ENCODE results near the gene TMEM115. TPM values are rescaled to one million over a fixed set of nuclear protein-coding genes. Genes with fewer than 3 reads are reported as not detected.

The TMEM115 gene
- total and polyA plus RNA-seq, 4 donors, result 29.0 to 44.8 (median 35.9) TPM

- Histone ChIP-seq H3K36me3 (ENCODE audit: control insufficient read depth in 4 of 4, insufficient read depth in 4 of 4, low read length in 4 of 4) (no peaks in the 10 kb centered on the region), H3K27ac (ENCODE audit: low read depth in 1 of 2, low read length in 1 of 2) (peak within 1 kb of the TSS; percentile 77 to 92), H3K27me3 (ENCODE audit: control insufficient read depth in 3 of 3, insufficient read depth in 3 of 3, low read length in 2 of 3) (peaks cover 0 to 5% (median 0%) of the 10 kb centered on the region in 3 donors), H3K4me3 (peak within 1 kb of the TSS; percentile 40), H3K4me1 (ENCODE audit: control insufficient read depth in 5 of 5, insufficient read depth in 5 of 5, low read length in 5 of 5) (peaks cover 3 to 60% (median 17%) of the 10 kb centered on the region in 5 donors), H3K9me3 (ENCODE audit: control insufficient read depth in 4 of 4, insufficient read depth in 3 of 4, low read length in 3 of 4) (no peaks in the 10 kb centered on the region), H3K9ac (ENCODE audit: insufficient read depth in 1 of 2, low read length in 2 of 2) (peak within 1 kb of the TSS; percentile 25 to 82)
- ATAC-seq (ENCODE audit: insufficient read depth, low FRiP score), result peak; percentile 17
- TF ChIP-seq CTCF (IDR thresholded peaks at IDR 0.05; ENCODE audit: control extremely low read depth, extremely low read depth), result no peak
- DNase-seq, result peak; percentile 67 to 84 (median 70)
- 2 to 3% methylated on average over 57 to 84 of the region's 85 CpGs for WGBS, 2 donors
These were observed 18.6 kb downstream of the TMEM115 start, which contains the start of gene RASSF1 for GRCh38 chr3:50340448-50341329. Gene RASSF1, minus strand, starts transcription at chr3:50340836. Its CDS starts 31 bp downstream, at chr3:50340805.

- H3K36me3 ChIP-seq (ENCODE audit: control insufficient read depth in 4 of 4, insufficient read depth in 4 of 4, low read length in 4 of 4), result no peaks in the 10 kb centered on the region
- H3K4me3 ChIP-seq, result peak overlapping the region; percentile 40
- H3K9ac ChIP-seq (ENCODE audit: insufficient read depth in 1 of 2, low read length in 2 of 2), result peak overlapping the region; percentile 14 to 25
- H3K4me1 ChIP-seq (ENCODE audit: control insufficient read depth in 5 of 5, insufficient read depth in 5 of 5, low read length in 5 of 5), result peaks cover 3 to 58% (median 18%) of the 10 kb centered on the region in 5 donors
- no peaks in the 10 kb centered on the region for H3K9me3 ChIP-seq (ENCODE audit: control insufficient read depth in 4 of 4, insufficient read depth in 3 of 4, low read length in 3 of 4)
- WGBS, 2 donors, result 17 to 30% methylated on average over 9 of the region's 9 CpGs
- DNase-seq (peak in 1 of 3 donors; percentile 32), ATAC-seq (ENCODE audit: insufficient read depth, low FRiP score) (no peak)
- peaks cover 0 to 5% (median 0%) of the 10 kb centered on the region in 3 donors for H3K27me3 ChIP-seq (ENCODE audit: control insufficient read depth in 3 of 3, insufficient read depth in 3 of 3, low read length in 2 of 3)
- no peak for TF ChIP-seq CTCF (IDR thresholded peaks at IDR 0.05; ENCODE audit: control extremely low read depth, extremely low read depth)
- H3K27ac ChIP-seq (ENCODE audit: low read depth in 1 of 2, low read length in 1 of 2), result peak overlapping the region; percentile 77 to 92
These were observed 19.2 kb downstream of the TMEM115 start for GRCh38 chr3:50340147-50340447.

- 56 to 62% methylated on average over 14 of the region's 14 CpGs for WGBS, 2 donors
- Histone ChIP-seq H3K36me3 (ENCODE audit: control insufficient read depth in 4 of 4, insufficient read depth in 4 of 4, low read length in 4 of 4) (peaks cover 0 to 2% (median 0%) of the 10 kb centered on the region in 4 donors), H3K9ac (ENCODE audit: insufficient read depth in 1 of 2, low read length in 2 of 2) (no peak overlapping the region), H3K9me3 (ENCODE audit: control insufficient read depth in 4 of 4, insufficient read depth in 3 of 4, low read length in 3 of 4) (no peaks in the 10 kb centered on the region), H3K4me3 (peak overlapping the region; percentile 13), H3K4me1 (ENCODE audit: control insufficient read depth in 5 of 5, insufficient read depth in 5 of 5, low read length in 5 of 5) (peaks cover 3 to 56% (median 18%) of the 10 kb centered on the region in 5 donors), H3K27ac (ENCODE audit: low read depth in 1 of 2, low read length in 1 of 2) (peak overlapping the region; percentile 72 to 77), H3K27me3 (ENCODE audit: control insufficient read depth in 3 of 3, insufficient read depth in 3 of 3, low read length in 2 of 3) (peaks cover 0 to 5% (median 0%) of the 10 kb centered on the region in 3 donors)
- no peak for TF ChIP-seq CTCF (IDR thresholded peaks at IDR 0.05; ENCODE audit: control extremely low read depth, extremely low read depth)
- DNase-seq, result no peak
- no peak for ATAC-seq (ENCODE audit: insufficient read depth, low FRiP score)
These were observed 19.7 kb downstream of the TMEM115 start for GRCh38 chr3:50339485-50340146.
